ENCODE data around the gene KRT71. TPM values are rescaled to one million over a fixed set of nuclear protein-coding genes. Genes with fewer than 3 reads are reported as not detected.

The KRT71 gene
- total and polyA plus RNA-seq, 8 donors: not detected

DNA sequence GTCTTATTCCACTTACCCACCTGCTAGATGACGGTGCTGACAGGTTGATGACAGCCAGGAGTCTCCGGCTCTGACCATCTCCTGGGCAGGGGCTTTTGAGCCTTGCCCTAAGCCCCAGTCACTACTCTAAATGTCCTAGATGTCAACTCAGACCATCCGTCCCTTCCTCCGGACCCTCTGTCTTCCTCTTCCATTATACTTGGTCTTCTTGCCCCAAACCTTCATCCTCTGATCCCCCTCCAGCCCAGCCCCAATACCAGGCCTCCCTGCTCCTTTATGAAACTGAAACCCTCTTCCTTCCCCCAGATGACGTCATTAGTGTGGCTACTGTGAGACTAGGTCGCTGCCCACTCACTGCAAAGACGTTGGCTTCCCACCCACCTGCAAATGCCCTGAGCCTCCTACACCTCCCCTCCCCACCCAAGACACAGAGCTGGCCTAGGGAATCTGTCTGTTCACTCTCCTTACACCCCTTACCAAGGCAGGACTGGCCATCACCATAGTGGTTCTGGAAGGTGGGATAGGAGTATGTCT lies 10.1 kb downstream of the KRT71 start:
- Histone ChIP-seq H3K4me3 (no peak overlapping the region), H3K36me3 (no peaks in the 10 kb centered on the region), H3K27me3 (peaks cover 0 to 9% (median 0%) of the 10 kb centered on the region in 3 donors), H3K27ac (no peak overlapping the region), H3K9me3 (no peaks in the 10 kb centered on the region), H3K4me1 (peaks cover 7 to 13% (median 9%) of the 10 kb centered on the region in 4 donors)
- TF ChIP-seq POLR2AphosphoS5 (IDR thresholded peaks at IDR 0.05) (no peak), POLR2A (IDR thresholded peaks at IDR 0.05) (no peak), CTCF (IDR thresholded peaks at IDR 0.05) (no peak), EP300 (IDR thresholded peaks at IDR 0.05) (no peak)
- DNase-seq: no peak
- WGBS, 5 donors: 69 to 77% (median 74%) methylated on average over 7 of the region's 7 CpGs
- intact Hi-C loops (cut with DNase I; ENCODE audit: low total_unique reads): no loop called here

- intact Hi-C loops (cut with DNase I; ENCODE audit: low total_unique reads): no loop called here
Measured at GRCh38 chr12:52542157-52542556, 10.8 kb downstream of the KRT71 start.

DNA sequence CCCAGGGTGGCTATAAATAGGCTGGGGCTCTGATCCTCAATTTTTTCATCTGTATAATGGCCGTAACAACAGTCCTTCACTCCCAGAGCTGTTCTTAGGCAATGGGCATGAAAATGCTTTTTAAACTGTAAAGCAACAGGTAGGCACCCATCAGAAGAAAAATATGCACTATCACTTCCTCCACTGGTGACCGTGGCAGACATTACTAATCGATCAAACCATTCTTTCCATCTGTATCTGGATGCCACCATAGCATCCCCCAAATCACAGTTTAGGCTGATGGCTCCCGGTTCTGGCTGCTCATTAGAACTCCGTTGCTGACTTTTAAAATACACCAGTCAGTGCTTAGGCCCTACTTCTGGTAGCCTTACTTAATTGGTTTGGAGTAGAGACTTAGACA lies 11.2 kb downstream of the KRT71 start:
- Histone ChIP-seq H3K27me3 (peaks cover 0 to 8% (median 0%) of the 10 kb centered on the region in 3 donors), H3K27ac (no peak overlapping the region), H3K4me1 (peaks cover 7 to 13% (median 9%) of the 10 kb centered on the region in 4 donors), H3K4me3 (no peak overlapping the region), H3K9me3 (no peaks in the 10 kb centered on the region), H3K36me3 (no peaks in the 10 kb centered on the region)
- no peak for TF ChIP-seq POLR2AphosphoS5 (IDR thresholded peaks at IDR 0.05)
- no peak for TF ChIP-seq EP300 (IDR thresholded peaks at IDR 0.05)
- TF ChIP-seq POLR2A (IDR thresholded peaks at IDR 0.05): no peak
- TF ChIP-seq CTCF (IDR thresholded peaks at IDR 0.05): no peak
- intact Hi-C loops (cut with DNase I; ENCODE audit: low total_unique reads): no loop called here
- DNase-seq: no peak
- WGBS, 5 donors: 90 to 97% (median 93%) methylated on average over 5 of the region's 5 CpGs

More at GRCh38 chr12:52542157-52542556, 10.8 kb downstream of the KRT71 start:
- Histone ChIP-seq H3K27me3 (peaks cover 0 to 9% (median 0%) of the 10 kb centered on the region in 3 donors), H3K36me3 (no peaks in the 10 kb centered on the region), H3K4me3 (no peak overlapping the region), H3K9me3 (no peaks in the 10 kb centered on the region), H3K27ac (no peak overlapping the region), H3K4me1 (peaks cover 7 to 13% (median 9%) of the 10 kb centered on the region in 4 donors)
- no peak for DNase-seq
- TF ChIP-seq EP300 (IDR thresholded peaks at IDR 0.05) (no peak), POLR2AphosphoS5 (IDR thresholded peaks at IDR 0.05) (no peak), POLR2A (IDR thresholded peaks at IDR 0.05) (no peak), CTCF (IDR thresholded peaks at IDR 0.05) (no peak)

DNA sequence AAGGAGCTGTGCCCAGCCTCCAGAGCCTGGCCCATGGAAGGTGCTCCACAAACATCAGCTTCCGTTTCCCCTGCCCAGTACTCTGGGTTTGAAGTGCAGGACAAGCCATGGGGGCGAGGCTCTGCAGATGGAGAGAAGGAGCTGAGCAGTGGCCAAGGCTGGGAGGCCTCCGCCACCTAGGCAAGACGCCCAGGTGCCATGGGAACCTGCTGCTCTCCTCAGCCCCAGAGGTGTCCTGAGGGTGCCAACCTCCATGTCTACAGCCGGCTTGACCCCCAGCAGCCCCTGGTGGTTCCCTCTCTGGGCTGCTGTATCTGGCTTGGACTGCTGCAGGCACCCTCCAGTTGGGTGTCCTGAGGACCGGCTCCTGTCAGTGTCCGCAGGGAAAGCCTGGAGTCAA lies 12.4 kb downstream of the KRT71 start:
- TF ChIP-seq CTCF (IDR thresholded peaks at IDR 0.05): no peak
- no peak for TF ChIP-seq POLR2A (IDR thresholded peaks at IDR 0.05)
- no peak for TF ChIP-seq EP300 (IDR thresholded peaks at IDR 0.05)
- Histone ChIP-seq H3K9me3 (no peaks in the 10 kb centered on the region), H3K27me3 (no peaks in the 10 kb centered on the region), H3K36me3 (no peaks in the 10 kb centered on the region), H3K4me3 (no peak overlapping the region), H3K4me1 (peaks cover 7 to 13% (median 9%) of the 10 kb centered on the region in 4 donors), H3K27ac (no peak overlapping the region)
- WGBS, 5 donors: 92 to 94% (median 93%) methylated on average over 7 of the region's 7 CpGs; no CpG with 5 or more reads in 1 of the 5 donors
- no peak for DNase-seq
- intact Hi-C loops (cut with DNase I; ENCODE audit: low total_unique reads): no loop called here
